Measurements from ENCODE around the gene CACNA1B. TPM values are rescaled to one million over a fixed set of nuclear protein-coding genes. Genes with fewer than 3 reads are reported as not detected.

The CACNA1B gene
- polyA plus RNA-seq, 1 experiment = 0.01 TPM

DNA sequence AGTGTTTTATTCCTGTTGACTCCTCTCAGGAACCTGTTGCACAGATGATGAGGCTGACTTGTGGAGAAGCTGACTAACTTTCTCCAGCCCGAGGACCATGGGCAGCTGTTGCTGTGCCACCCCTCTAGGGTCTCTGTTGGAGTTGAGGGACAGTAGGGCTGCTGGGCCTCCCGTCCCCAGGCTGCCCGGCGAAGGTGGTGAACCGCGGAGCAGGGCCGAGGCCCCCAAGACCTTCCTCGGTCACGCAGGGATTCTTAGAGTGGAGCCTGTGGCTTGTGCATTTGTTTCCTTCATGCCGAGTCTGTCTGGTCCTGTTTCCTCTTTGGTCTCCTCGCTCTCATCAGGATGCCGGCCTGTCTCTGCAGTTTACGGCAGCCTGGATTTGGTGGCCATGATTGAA lies 40.2 kb downstream of the CACNA1B start:
- H3K27me3 ChIP-seq (ENCODE audit: control insufficient read depth, insufficient read depth, low read length) = no peaks in the 10 kb centered on the region
- no peak overlapping the region for H3K27ac ChIP-seq (ENCODE audit: low read depth, low read length)
- H3K4me3 ChIP-seq (ENCODE audit: low read depth, low read length) = no peak overlapping the region
- ChIA-PET POLR2A (no interaction called here), CTCF (no interaction called here)
- DNase-seq (ENCODE audit: low read depth, low spot score) = no peak
- no peak for TF ChIP-seq CTCF (IDR thresholded peaks at IDR 0.05; ENCODE audit: low read depth, low read length)
- peaks cover 79% of the 10 kb centered on the region for H3K9me3 ChIP-seq (ENCODE audit: control insufficient read depth, insufficient read depth, low read length)

GRCh38 chr9:137918331-137919094 lies 40.9 kb downstream of the CACNA1B start:
- DNase-seq (ENCODE audit: low read depth, low spot score) = no peak
- Histone ChIP-seq H3K9me3 (ENCODE audit: control insufficient read depth, insufficient read depth, low read length) (peaks cover 79% of the 10 kb centered on the region), H3K27ac (ENCODE audit: low read depth, low read length) (no peak overlapping the region), H3K4me3 (ENCODE audit: low read depth, low read length) (no peak overlapping the region), H3K27me3 (ENCODE audit: control insufficient read depth, insufficient read depth, low read length) (no peaks in the 10 kb centered on the region)
- POLR2A ChIA-PET = no interaction called here
- CTCF ChIA-PET = no interaction called here
- TF ChIP-seq CTCF (IDR thresholded peaks at IDR 0.05; ENCODE audit: low read depth, low read length) = no peak

DNA sequence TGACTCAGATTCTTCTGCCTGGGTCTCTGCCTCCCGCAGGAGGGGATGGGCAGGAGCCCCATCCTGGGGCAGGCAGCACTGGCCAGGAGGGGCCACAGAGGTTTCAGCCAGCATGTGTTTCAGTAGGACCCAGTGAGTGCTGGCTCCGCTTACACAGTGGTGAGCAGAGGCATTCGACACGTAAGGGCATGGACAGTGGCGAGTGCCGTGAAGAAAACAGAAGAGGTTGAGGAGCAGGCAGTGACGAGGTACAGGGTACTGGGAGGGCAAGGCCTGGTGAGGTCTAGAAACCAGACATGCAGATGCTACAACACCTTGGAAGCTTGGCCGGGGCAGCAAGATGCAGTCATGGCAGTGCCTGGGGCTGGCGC lies 41.5 kb downstream of the CACNA1B start:
- CTCF ChIA-PET = no interaction called here

DNA sequence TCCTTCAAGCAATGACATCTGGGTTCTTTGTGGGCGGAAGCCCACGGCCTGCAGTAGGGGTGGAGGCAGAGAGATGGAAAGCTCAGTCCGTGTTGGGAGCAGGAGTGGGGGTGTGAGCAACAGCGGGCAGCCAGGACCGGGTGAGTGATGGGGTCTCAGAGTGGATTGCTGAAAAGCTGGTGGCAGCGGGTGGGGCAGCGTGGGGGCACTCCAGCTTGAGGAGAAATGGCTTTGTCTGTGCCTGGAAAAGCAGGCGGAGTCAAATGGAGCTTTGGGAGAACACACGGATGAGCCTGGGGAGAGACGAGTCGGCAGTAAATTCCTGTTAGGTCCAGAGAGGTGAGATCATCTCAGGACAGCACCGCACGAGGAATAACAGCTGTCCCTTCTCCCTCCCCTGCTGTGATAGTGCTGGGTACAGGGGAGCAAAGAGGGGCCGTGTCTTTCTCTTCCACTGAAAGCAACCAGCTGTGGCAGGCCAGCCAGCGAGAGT lies 42.1 kb downstream of the CACNA1B start:
- no peak overlapping the region for H3K4me3 ChIP-seq (ENCODE audit: low read depth, low read length)
- H3K27ac ChIP-seq (ENCODE audit: low read depth, low read length) = no peak overlapping the region
- POLR2A ChIA-PET = no interaction called here
- peaks cover 73% of the 10 kb centered on the region for H3K9me3 ChIP-seq (ENCODE audit: control insufficient read depth, insufficient read depth, low read length)
- DNase-seq (ENCODE audit: low read depth, low spot score) = no peak
- no peaks in the 10 kb centered on the region for H3K27me3 ChIP-seq (ENCODE audit: control insufficient read depth, insufficient read depth, low read length)
- TF ChIP-seq CTCF (IDR thresholded peaks at IDR 0.05; ENCODE audit: low read depth, low read length) = no peak
- CTCF ChIA-PET = no interaction called here

More for the DNA sequence above, 41.5 kb downstream of the CACNA1B start:
- no peak for TF ChIP-seq CTCF (IDR thresholded peaks at IDR 0.05; ENCODE audit: low read depth, low read length)
- no peaks in the 10 kb centered on the region for H3K27me3 ChIP-seq (ENCODE audit: control insufficient read depth, insufficient read depth, low read length)
- H3K9me3 ChIP-seq (ENCODE audit: control insufficient read depth, insufficient read depth, low read length) = peaks cover 76% of the 10 kb centered on the region
- no peak overlapping the region for H3K4me3 ChIP-seq (ENCODE audit: low read depth, low read length)
- no peak overlapping the region for H3K27ac ChIP-seq (ENCODE audit: low read depth, low read length)
- no peak for DNase-seq (ENCODE audit: low read depth, low spot score)
- POLR2A ChIA-PET = no interaction called here

DNA sequence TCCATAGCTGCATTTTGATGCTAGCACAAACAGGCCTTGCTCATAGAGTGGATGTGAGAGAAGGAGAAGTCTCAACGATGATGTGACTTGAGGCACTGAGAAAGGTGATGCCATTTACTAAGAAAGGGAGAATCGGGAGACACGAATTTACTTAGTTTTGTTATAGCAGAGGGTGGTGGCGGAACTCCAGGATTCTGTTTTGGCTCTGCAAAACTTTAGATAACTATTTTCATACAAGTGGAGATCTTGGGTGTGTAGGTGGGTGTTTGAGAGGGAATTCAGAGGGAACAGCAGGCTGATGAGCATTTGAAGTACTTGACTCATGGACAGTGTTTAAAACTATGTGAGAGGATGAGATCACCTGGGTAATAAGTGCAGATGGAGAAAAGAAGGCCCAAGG lies 43.2 kb downstream of the CACNA1B start:
- no peak for DNase-seq (ENCODE audit: low read depth, low spot score)
- Histone ChIP-seq H3K27ac (ENCODE audit: low read depth, low read length) (no peak overlapping the region), H3K9me3 (ENCODE audit: control insufficient read depth, insufficient read depth, low read length) (peaks cover 73% of the 10 kb centered on the region), H3K27me3 (ENCODE audit: control insufficient read depth, insufficient read depth, low read length) (no peaks in the 10 kb centered on the region), H3K4me3 (ENCODE audit: low read depth, low read length) (no peak overlapping the region)
- ChIA-PET POLR2A (no interaction called here), CTCF (no interaction called here)
- TF ChIP-seq CTCF (IDR thresholded peaks at IDR 0.05; ENCODE audit: low read depth, low read length) = no peak

Measured in AG04450 (cell line).